ENCODE data around the gene LIPE. TPM values are rescaled to one million over a fixed set of nuclear protein-coding genes. Genes with fewer than 3 reads are reported as not detected.

Gene LIPE
- polyA plus RNA-seq, 6 donors from 2014 or later = 7.2 to 16.5 (median 11.6) TPM

DNA sequence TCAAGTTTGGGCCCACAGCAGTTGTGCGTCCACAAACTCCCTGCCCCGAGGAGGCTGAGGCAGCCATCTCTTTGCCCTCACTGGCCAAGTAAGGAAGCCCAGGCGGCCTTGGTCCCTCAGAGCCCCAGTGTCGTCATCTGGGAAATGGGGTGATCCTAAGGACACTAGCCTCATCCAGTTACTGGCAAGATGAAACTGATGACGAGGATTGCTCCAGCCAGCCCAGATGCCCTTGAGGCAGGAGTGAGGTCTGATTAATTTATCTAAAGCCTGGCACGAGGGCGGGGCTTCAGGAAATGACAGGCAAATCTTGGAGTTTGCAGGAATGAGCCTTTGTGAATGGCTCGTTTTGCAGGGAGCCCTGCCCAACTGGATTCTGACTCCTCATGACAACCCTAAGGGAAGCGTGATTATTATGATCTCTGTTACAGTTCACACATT is 5.6 kb downstream of the LIPE start:
- Mint-ChIP-seq H3K36me3 (peaks cover 0 to 7% of the 10 kb centered on the region in 2 donors), H3K27me3 (no peaks in the 10 kb centered on the region), H3K4me1 (peaks cover 41 to 57% (median 44%) of the 10 kb centered on the region in 3 donors), H3K9me3 (no peaks in the 10 kb centered on the region), H3K4me3 (peak overlapping the region in 7 of 8 donors; percentile 96 to 100 (median 99)), H3K27ac (peak overlapping the region in 4 of 6 donors; percentile 92 to 99 (median 96))
- no peak for DNase-seq
- ATAC-seq (ENCODE audit: low read depth in 2 of 2) = no peak

DNA sequence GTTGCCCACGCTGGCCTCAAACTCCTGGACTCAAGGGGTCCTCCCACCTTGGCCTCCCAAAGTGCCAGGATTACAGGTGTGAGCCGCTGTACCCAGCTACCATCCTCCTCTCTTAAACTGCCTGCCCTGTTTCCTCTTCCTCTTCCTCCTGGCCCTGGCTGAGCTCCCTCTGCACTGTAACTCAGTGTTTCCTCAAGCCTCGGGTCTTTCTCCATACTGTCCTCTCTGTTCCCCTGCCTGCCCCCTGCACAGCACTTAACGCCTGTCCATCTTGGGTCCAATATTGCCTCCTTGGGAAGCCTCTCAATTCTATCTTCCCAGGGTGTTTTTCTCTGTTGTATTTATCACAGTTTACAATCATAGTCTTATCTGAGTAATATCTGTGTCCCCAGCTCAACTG is 6.1 kb downstream of the LIPE start:
- peaks cover 41 to 57% (median 44%) of the 10 kb centered on the region in 3 donors for H3K4me1 Mint-ChIP-seq
- peak overlapping the region in 6 of 8 donors; percentile 45 to 100 (median 97) for H3K4me3 Mint-ChIP-seq
- no peaks in the 10 kb centered on the region for H3K27me3 Mint-ChIP-seq
- H3K27ac Mint-ChIP-seq = peak overlapping the region in 3 of 6 donors; percentile 33 to 49 (median 35)
- DNase-seq (no peak), ATAC-seq (ENCODE audit: low read depth in 2 of 2) (no peak)
- peaks cover 0 to 7% of the 10 kb centered on the region in 2 donors for H3K36me3 Mint-ChIP-seq
- H3K9me3 Mint-ChIP-seq = no peaks in the 10 kb centered on the region

DNA sequence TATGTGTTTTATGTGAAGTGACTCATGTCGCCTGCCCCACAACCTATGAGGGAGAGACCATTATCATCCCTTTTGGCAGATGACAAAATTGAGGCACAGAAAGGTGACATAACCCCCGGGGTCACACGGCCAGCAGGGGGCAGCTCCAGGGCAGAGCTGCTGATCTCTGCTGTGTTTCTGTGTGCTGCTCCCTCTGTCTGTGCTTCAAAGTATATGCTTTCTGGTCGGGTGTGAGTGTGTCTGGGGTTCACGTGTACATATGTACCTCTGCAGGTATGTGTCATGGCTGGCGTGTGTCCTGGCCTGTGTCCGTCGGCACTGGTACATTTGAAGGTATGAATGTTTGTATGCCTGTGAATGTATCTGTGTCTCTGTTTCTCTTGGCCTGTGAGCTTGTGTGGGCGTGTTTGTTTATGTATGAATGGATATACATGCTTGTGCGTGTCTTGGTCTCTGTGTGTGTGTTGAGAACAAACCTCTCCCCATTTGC is 7.1 kb downstream of the LIPE start:
- no peaks in the 10 kb centered on the region for H3K27me3 Mint-ChIP-seq
- H3K27ac Mint-ChIP-seq = peak overlapping the region in 3 of 6 donors; percentile 53 to 92 (median 85)
- H3K4me3 Mint-ChIP-seq = peak overlapping the region in 5 of 8 donors; percentile 30 to 100 (median 60)
- no peak for ATAC-seq (ENCODE audit: low read depth in 2 of 2)
- H3K4me1 Mint-ChIP-seq = peaks cover 41 to 57% (median 48%) of the 10 kb centered on the region in 3 donors
- DNase-seq = peak; percentile 54
- H3K9me3 Mint-ChIP-seq = no peaks in the 10 kb centered on the region
- H3K36me3 Mint-ChIP-seq = peaks cover 0 to 9% of the 10 kb centered on the region in 2 donors

DNA sequence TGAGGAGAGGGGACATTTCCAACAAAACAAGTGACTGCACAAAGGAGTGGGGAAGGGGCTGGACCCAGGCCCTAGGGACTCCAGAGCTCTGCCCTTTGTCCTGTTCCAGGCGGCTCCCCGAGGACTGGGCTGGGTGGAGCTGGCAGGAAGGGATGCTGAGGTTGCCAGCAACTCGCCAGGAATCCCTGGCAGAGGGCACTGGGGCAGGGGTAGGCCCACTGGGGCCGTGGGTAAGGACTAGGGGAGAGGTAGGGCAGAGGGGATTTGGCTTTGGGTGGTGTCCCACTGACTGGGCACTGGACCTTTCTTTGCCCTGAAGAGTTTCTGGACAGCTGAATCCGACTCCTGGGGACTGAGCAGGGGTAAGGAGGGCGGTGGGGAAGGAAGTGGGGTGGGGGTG is 7.9 kb downstream of the LIPE start:
- Mint-ChIP-seq H3K9me3 (no peaks in the 10 kb centered on the region), H3K4me3 (no peak overlapping the region), H3K36me3 (peaks cover 0 to 14% of the 10 kb centered on the region in 2 donors), H3K4me1 (peaks cover 37 to 51% (median 45%) of the 10 kb centered on the region in 3 donors), H3K27me3 (no peaks in the 10 kb centered on the region), H3K27ac (no peak overlapping the region)
- DNase-seq = no peak
- no peak for ATAC-seq (ENCODE audit: low read depth in 2 of 2)

DNA sequence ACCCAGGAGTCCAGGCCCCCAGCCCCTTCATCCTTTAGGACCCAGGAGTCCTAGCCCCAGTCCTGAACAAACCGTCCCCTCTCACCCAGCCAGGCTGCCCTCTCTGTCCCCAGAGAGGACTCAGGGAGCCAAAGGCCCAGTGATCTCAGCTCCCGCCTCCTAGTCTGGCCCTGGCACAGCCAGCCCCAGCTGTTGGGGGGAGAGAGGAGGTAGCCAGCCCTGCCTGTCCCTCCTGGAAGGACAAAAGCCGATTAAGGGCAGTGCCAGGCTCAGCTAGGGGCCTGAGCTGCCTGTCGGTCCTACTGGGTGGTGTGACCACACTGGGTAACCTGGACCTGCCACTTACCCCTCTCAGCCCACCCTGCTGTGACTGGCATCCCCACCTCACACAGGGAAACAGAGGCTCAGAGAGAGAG is 14.5 kb downstream of the LIPE start:
- H3K27ac Mint-ChIP-seq = peak overlapping the region in 1 of 6 donors; percentile 51
- H3K27me3 Mint-ChIP-seq = no peaks in the 10 kb centered on the region
- no peak for DNase-seq
- no peak for ATAC-seq (ENCODE audit: low read depth in 2 of 2)
- H3K9me3 Mint-ChIP-seq = no peaks in the 10 kb centered on the region
- peaks cover 17 to 29% (median 28%) of the 10 kb centered on the region in 3 donors for H3K4me1 Mint-ChIP-seq
- no peak overlapping the region for H3K4me3 Mint-ChIP-seq
- H3K36me3 Mint-ChIP-seq = peaks cover 0 to 6% of the 10 kb centered on the region in 2 donors

DNA sequence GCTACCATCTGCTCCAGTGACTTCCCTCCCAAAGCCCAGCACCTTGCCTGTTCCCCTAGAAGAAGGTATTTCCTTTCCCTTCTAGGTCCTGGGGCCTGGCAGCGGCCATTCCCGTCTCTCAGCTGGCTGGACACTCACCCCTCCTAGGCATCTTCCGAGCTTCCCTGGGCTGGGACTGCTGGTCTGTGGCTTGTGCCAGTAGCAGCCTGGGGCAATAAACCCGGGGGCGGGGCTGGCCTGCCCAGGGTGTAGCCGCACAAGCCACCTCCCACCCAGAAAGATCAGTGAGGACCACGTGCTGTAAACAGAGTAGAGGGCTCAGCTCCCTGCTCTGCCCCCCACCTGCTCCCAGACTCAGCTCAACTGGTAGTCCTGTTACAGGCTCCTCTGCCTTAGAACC is 15.0 kb downstream of the LIPE start:
- H3K9me3 Mint-ChIP-seq = no peaks in the 10 kb centered on the region
- H3K27me3 Mint-ChIP-seq = no peaks in the 10 kb centered on the region
- DNase-seq = no peak
- no peak overlapping the region for H3K4me3 Mint-ChIP-seq
- peaks cover 18 to 29% (median 29%) of the 10 kb centered on the region in 3 donors for H3K4me1 Mint-ChIP-seq
- ATAC-seq (ENCODE audit: low read depth in 2 of 2) = no peak
- peaks cover 0 to 6% of the 10 kb centered on the region in 2 donors for H3K36me3 Mint-ChIP-seq
- H3K27ac Mint-ChIP-seq = no peak overlapping the region

DNA sequence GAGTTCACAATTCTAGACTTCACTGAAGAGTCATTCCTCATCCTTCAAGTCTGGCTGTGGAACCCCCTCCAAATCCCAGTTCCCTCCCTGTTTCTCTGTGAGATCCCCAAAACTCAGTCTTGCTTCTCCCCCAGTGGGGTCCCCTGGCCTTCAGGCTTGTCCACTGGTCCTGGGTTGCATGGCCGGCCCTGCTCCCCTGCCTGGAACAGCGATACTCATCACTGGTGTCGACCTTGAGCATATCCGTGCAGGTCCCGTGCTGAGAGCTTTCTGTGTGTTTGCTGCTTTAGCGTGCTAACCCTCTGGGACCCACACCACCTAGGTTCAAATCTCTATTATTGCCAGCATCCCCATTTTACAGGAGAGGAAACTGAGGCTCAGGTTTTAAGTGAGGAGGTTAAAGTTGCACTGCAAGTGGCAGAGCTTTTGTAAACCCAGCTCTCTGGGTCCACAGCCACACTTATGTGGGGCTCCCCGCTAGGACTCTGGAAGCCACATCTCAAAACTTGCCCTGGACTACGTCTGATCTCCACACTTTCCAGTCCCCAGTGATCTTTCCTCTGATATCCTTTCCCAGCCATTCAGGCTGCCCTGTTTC is 15.5 kb downstream of the LIPE start:
- peaks cover 0 to 11% of the 10 kb centered on the region in 2 donors for H3K36me3 Mint-ChIP-seq
- no peaks in the 10 kb centered on the region for H3K27me3 Mint-ChIP-seq
- H3K4me1 Mint-ChIP-seq = peaks cover 18 to 34% (median 29%) of the 10 kb centered on the region in 3 donors
- no peak for ATAC-seq (ENCODE audit: low read depth in 2 of 2)
- peak overlapping the region in 1 of 6 donors; percentile 52 for H3K27ac Mint-ChIP-seq
- H3K9me3 Mint-ChIP-seq = no peaks in the 10 kb centered on the region
- no peak overlapping the region for H3K4me3 Mint-ChIP-seq
- no peak for DNase-seq

DNA sequence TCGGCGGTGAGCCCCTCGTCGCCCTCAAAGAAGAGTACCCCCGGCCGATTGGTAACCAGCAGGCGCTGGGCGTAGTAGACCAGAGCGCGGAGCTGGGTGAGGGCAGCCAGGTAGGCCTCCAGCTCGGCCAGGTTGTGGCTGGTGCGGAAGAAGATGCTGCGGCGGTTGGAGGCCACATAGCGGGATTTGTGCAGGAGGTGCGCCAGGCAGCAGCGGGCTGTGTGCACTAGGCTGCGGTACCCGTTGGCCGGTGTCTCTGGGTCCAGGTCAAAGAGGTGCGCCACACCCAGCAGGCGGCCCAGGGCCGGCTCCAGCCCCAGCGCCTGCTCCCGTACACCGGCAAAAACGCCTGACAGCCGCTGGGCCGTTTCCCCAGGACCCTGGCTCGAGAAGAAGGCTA is 16.8 kb downstream of the LIPE start:
- no peaks in the 10 kb centered on the region for H3K27me3 Mint-ChIP-seq
- no peak for ATAC-seq (ENCODE audit: low read depth in 2 of 2)
- peaks cover 18 to 43% (median 30%) of the 10 kb centered on the region in 3 donors for H3K4me1 Mint-ChIP-seq
- no peak for DNase-seq
- H3K27ac Mint-ChIP-seq = no peak overlapping the region
- no peak overlapping the region for H3K4me3 Mint-ChIP-seq
- peaks cover 0 to 15% of the 10 kb centered on the region in 2 donors for H3K36me3 Mint-ChIP-seq
- no peaks in the 10 kb centered on the region for H3K9me3 Mint-ChIP-seq

DNA sequence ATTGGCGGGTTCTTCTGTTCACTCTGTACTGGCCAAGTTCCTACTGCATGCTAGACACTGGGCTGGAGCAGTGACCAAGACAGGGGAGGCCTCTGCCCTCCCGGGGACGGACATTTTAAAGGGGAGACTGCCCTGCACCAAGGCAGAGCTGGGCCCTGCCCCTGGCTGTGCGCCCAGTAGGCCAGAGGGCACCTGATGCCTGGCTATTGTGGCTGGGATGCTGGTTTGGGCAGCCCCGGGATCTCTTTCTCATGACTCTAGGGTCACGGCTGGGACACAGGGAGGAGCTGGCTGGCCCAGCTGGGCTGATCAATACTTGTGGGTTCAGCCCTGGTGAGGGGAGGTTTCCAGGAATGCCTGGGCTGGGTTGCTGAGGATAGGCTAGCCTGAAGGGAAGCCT is 17.7 kb downstream of the LIPE start:
- Mint-ChIP-seq H3K36me3 (peaks cover 0 to 9% of the 10 kb centered on the region in 2 donors), H3K9me3 (no peaks in the 10 kb centered on the region), H3K27ac (peak overlapping the region in 2 of 6 donors; percentile 3 to 58), H3K4me3 (no peak overlapping the region), H3K4me1 (peaks cover 18 to 43% (median 28%) of the 10 kb centered on the region in 3 donors), H3K27me3 (no peaks in the 10 kb centered on the region)
- DNase-seq (no peak), ATAC-seq (ENCODE audit: low read depth in 2 of 2) (no peak)

DNA sequence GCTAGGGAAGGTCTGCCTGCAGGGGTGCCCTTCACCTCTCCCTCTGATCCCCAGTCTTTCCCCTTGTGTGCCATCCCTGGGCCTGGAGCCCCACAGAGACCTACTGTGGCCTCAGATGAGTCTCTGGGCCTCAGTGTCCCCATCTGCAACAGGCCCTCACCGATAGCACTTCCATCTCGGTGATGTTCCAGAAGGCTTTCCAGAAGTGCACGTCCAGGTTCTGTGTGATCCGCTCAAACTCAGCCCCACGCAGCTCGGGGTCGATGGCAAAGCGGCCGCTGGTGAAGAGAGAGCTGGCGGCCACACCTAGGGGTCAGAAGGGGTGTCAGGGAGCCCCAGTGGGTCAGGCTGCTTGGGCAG is 19.4 kb downstream of the LIPE start:
- H3K27ac Mint-ChIP-seq = no peak overlapping the region
- peaks cover 0 to 9% of the 10 kb centered on the region in 2 donors for H3K36me3 Mint-ChIP-seq
- H3K27me3 Mint-ChIP-seq = no peaks in the 10 kb centered on the region
- peaks cover 12 to 38% (median 27%) of the 10 kb centered on the region in 3 donors for H3K4me1 Mint-ChIP-seq
- DNase-seq (no peak), ATAC-seq (ENCODE audit: low read depth in 2 of 2) (no peak)
- H3K9me3 Mint-ChIP-seq = no peaks in the 10 kb centered on the region
- H3K4me3 Mint-ChIP-seq = no peak overlapping the region

DNA sequence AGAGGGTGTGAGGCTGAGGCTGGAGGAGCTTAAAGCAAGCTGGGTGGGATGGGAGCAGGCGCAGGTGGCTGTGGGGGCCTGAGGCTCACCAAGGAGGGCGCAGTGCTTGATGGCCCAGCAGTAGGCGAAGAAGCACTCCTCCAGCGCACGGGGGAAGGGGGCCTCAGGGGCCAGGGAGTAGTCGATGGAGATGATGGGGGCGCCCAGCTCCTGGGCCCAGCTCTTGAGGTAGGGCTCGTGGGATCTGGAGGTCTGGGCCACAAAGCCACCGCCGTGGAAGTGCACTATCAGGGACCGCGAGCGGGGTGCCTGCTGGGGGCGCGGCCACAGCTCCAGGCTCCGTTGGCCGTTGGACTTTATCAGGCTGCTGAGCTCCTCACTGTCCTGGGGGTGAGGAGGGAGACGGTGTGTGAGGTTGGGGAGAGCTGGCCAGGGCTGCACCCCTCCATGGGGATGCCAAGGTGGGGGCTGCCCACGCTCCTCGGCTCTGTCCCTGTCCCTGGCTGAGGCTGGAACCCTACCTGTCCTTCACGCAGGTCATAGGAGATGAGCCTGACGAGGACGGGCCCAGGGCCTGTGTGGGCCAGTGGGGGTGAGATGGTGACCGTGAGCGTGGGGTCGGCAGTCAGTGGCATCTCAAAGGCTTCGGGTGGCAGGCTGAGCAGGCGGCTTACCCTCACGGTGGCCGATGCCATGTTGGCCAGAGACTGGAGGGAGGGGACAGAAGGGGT is 19.9 kb downstream of the LIPE start:
- no peak overlapping the region for H3K27ac Mint-ChIP-seq
- DNase-seq (no peak), ATAC-seq (ENCODE audit: low read depth in 2 of 2) (no peak)
- H3K4me3 Mint-ChIP-seq = no peak overlapping the region
- peaks cover 0 to 9% of the 10 kb centered on the region in 2 donors for H3K36me3 Mint-ChIP-seq
- no peaks in the 10 kb centered on the region for H3K27me3 Mint-ChIP-seq
- no peaks in the 10 kb centered on the region for H3K9me3 Mint-ChIP-seq
- peaks cover 18 to 41% (median 29%) of the 10 kb centered on the region in 3 donors for H3K4me1 Mint-ChIP-seq

DNA sequence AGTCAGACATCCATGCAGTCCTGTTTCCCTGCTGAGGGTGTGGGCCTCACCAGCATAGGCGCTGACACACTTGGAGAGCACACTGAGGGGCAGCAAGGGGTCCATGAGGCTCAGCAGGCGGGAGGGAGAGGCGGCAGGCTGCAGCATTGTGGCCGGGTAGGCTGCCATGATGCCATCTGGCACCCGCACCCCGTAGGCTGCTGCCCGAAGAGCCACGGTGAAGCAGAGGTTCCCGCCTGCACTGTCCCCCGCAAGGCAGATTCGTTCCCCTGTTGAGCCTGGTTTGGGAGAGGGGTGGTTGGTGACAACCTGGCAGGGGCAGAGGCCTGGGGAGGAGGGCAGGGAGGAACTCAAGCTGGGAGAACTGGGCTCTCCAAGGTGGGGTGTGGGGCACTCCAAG is 21.1 kb downstream of the LIPE start:
- Mint-ChIP-seq H3K36me3 (peaks cover 0 to 9% of the 10 kb centered on the region in 2 donors), H3K9me3 (no peaks in the 10 kb centered on the region), H3K27ac (peak overlapping the region in 2 of 6 donors; percentile 42 to 83), H3K4me1 (peaks cover 27 to 41% (median 28%) of the 10 kb centered on the region in 3 donors), H3K4me3 (no peak overlapping the region), H3K27me3 (no peaks in the 10 kb centered on the region)
- ATAC-seq (ENCODE audit: low read depth in 2 of 2) = no peak
- no peak for DNase-seq

DNA sequence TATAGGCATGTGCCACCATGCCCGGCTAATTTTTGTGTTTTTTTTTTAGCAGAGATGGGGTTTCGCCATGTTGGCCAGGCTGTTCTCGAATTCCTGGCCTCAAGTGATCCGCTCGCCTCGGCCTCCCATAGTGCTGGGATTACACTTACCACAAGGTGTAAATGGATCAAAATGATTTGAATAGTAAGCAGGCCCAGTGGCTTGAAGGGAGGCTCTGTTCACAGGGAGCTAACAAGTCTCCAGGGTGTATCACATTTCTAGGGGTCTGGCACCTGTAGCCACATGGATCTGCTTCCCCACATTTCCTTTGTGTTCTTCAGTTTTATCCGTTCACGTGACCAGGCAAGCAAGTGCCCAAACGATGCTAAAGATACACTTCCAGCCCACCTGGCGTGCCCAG is 23.6 kb downstream of the LIPE start:
- H3K27ac Mint-ChIP-seq = no peak overlapping the region
- peaks cover 42 to 52% (median 50%) of the 10 kb centered on the region in 3 donors for H3K4me1 Mint-ChIP-seq
- ATAC-seq (ENCODE audit: low read depth in 2 of 2) = no peak
- H3K36me3 Mint-ChIP-seq = peaks cover 0 to 9% of the 10 kb centered on the region in 2 donors
- no peaks in the 10 kb centered on the region for H3K27me3 Mint-ChIP-seq
- H3K9me3 Mint-ChIP-seq = no peaks in the 10 kb centered on the region
- peak overlapping the region in 1 of 8 donors; percentile 56 for H3K4me3 Mint-ChIP-seq
- DNase-seq = no peak
